HEK293T (cell line): ENCODE data around the gene GTSE1.

Experiments
- ARNT ChIP-seq: fragments of 450-650 bp; IDR thresholded peaks from 2 replicates; pipeline ENCODE4 v1.6.1; 2017; ENCODE audit warnings: mild to moderate bottlenecking
- BHLHE40 ChIP-seq: fragments of 450-650 bp; IDR thresholded peaks from 2 replicates; pipeline ENCODE4 v1.6.1; 2016; ENCODE audit warnings: mild to moderate bottlenecking, moderate library complexity, borderline replicate concordance
- LEF1 ChIP-seq: fragments of 450-650 bp; IDR thresholded peaks from 2 replicates; pipeline ENCODE4 v1.6.1; 2017; ENCODE audit warnings: mild to moderate bottlenecking, borderline replicate concordance
- SP1 ChIP-seq: fragments of 450-650 bp; IDR thresholded peaks from 2 replicates; pipeline ENCODE4 v1.6.1; 2017
- ZNF384 ChIP-seq: fragments of 450-650 bp; IDR thresholded peaks from 2 replicates; pipeline ENCODE4 v1.6.1; 2016

- no peak for TF ChIP-seq BHLHE40
- no peak for TF ChIP-seq LEF1
- TF ChIP-seq SP1, result no peak
- TF ChIP-seq ZNF384, result no peak
- TF ChIP-seq ARNT, result no peak
These were observed 40.2 kb upstream of the GTSE1 start for GRCh38 chr22:46256358-46256958.
